HG03103 (cell line): ENCODE results near the gene ABCA4.

ENCODE experiments used
- ATAC-seq: cut with Tn5 transposase; IDR thresholded peaks from one replicate; pipeline ENCODE4 v1.9.1; 2021; ENCODE audit warnings: low read depth; ENCODE audit not compliant: unreplicated experiment

Gene ABCA4

GRCh38 chr1:94084547-94084946 is 36.4 kb downstream of the ABCA4 start:
- no peak for ATAC-seq

GRCh38 chr1:94084085-94084484 is 36.9 kb downstream of the ABCA4 start:
- no peak for ATAC-seq

DNA sequence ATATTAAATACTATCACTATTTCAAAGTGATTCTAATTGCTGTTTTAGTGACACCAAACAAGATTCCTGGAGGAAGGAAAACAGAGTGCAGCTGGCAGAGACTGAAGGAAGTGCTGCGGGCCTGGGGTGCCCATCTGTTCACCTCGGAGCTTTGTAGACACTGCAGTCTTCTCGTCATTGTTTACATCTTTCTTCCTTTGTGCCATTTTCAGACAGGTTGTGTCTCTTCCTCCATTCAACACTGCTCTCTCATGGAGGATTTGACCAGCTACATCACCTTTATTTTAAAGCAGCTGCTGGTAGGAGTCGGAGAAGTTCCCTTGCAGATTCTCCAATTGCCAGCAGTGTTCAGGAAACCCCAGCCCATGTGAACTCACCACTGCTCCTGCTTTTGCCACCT is 37.3 kb downstream of the ABCA4 start:
- no peak for ATAC-seq

DNA sequence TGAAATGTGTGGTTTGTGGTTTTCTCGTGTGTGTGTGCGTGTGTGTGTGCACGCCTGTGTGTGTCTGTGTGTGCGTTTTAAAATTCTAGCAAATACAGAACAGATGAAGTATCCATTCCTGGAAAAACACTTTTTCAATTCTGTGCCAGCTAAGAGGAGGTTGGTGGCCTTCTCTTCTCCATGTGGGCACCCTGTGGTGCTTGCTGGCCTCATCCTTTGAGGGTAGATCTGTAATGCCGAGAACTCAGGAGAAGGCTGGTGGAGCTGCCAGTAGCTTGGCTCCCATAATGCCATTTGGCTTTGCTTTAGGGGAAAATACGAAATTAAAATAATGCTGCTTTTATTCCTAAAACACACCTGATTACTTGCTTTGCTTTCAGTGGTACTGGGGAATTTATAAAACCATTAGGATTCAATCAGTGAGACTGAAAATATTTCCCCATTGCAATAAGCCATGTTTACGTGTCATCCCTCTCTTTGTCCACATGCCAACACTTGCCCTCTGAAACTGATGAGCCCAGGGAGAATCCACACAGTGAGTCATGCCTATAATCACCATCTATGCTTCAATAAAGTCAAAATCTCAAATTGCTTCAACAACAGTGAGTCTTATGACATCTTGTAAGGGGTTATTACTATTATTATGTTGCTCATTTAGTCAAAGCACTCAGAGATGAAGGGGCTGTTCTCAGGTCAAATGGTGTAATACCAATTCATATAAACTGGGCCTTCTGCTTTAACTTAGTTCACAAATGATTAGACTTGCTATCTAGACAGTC is 39.2 kb downstream of the ABCA4 start:
- ATAC-seq = no peak

- ATAC-seq = no peak
Measured at GRCh38 chr1:94079989-94080388, 41.0 kb downstream of the ABCA4 start.

GRCh38 chr1:94079080-94079940 is 41.6 kb downstream of the ABCA4 start:
- peak; percentile 61 for ATAC-seq

- ATAC-seq = no peak
Measured at GRCh38 chr1:94072840-94073522, 48.0 kb downstream of the ABCA4 start.

- no peak for ATAC-seq
Measured at GRCh38 chr1:94071976-94072375, 49.0 kb downstream of the ABCA4 start.

DNA sequence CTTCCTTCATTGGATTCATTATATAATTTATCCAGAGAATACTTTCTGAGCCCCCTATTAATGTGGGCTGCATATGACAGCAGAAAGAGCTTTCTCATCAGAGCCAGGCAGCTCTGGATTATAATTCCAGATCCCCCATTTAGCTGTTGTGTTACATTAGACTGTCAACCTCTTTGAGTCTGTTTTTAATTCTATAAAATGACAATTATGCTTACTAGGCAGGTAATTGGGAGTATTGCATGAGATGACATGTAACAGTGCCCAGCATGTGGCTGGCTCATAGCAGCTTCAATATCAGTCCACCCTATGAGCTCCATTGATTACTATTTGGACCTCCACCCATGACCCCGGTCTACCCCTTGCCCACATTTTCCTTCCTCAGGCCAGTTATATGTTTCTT is 49.6 kb downstream of the ABCA4 start:
- no peak for ATAC-seq

- no peak for ATAC-seq
Measured at GRCh38 chr1:94070865-94071264, 50.1 kb downstream of the ABCA4 start.

- ATAC-seq = no peak
Measured at GRCh38 chr1:94069919-94070285, 51.0 kb downstream of the ABCA4 start.

GRCh38 chr1:94068999-94069918 is 51.7 kb downstream of the ABCA4 start:
- no peak for ATAC-seq

GRCh38 chr1:94068096-94068998 is 52.6 kb downstream of the ABCA4 start:
- ATAC-seq = no peak

GRCh38 chr1:94067196-94067595 is 53.8 kb downstream of the ABCA4 start:
- ATAC-seq = no peak

DNA sequence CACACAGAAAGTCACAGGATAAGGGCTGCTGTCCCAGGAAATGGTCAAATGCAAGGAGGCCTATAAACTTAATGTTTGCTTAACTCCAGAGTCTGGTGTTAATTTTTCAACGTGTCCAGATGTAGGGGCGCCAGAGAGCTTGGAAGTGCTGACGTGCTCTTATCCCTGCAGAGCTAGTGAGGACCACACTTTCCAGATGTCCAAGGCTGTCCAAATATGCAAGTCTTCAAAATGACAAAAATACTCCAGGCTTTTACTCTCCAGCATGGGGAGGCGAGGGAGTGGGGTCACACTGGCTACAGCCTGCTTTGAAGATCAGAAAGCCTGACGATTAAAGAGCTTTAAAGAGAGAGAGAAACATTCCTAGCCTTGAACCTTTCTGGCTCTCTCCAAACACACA is 57.6 kb downstream of the ABCA4 start:
- no peak for ATAC-seq

- peak; percentile 90 for ATAC-seq
Measured at GRCh38 chr1:94061513-94062443, 59.2 kb downstream of the ABCA4 start.

DNA sequence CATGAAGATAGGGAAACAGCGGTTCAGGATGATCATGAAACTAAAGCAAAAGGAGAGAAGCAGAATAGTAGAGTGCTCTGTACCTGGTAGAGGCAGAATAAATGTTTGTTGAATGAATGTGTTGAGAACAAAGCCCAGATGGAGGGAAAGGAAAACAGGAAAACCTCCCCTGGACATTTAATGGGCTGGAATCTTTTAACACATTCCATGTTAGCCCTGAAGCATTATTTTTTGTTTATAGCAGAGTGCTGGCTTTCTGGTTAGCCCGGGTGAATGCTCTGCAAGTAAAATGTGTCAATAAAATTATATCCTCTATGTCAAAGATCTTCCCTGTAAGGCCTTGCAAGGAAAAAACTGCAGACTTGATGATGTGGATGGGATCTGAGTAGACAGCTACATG is 60.2 kb downstream of the ABCA4 start:
- ATAC-seq = no peak

GRCh38 chr1:94058766-94059165 is 62.2 kb downstream of the ABCA4 start:
- no peak for ATAC-seq
